Lung (tissue), 12 donors: ENCODE results near the gene PNPLA8. TPM values are rescaled to one million over a fixed set of nuclear protein-coding genes. Genes with fewer than 3 reads are reported as not detected.

Source experiments
- ATAC-seq: fragments of 200-7000 bp; cut with Tn5 transposase; one replicate; pipeline ENCODE4 v1.9.1; 2020; ENCODE audit warnings: moderate number of reproducible peaks; ENCODE audit not compliant: insufficient read depth, low FRiP score
- DNase-seq, 3 donors: peaks; one replicate each; pipeline ENCODE4 v3.0.0-alpha.2; 2013 to 2017
- H3K27ac ChIP-seq, 2 donors: one replicate each; pipeline ENCODE4 v1.5.1; 2013; ENCODE audit warnings: mild to moderate bottlenecking in 2 of 2, moderate library complexity in 2 of 2, control low read depth in 1 of 2, inconsistent platforms in 1 of 2, low read depth in 1 of 2, low read length in 1 of 2
- H3K27me3 ChIP-seq, 3 donors: one replicate each; pipeline ENCODE4 v1.5.1; 2013; ENCODE audit warnings: low read length in 2 of 3; ENCODE audit not compliant: control insufficient read depth in 3 of 3, insufficient read depth in 3 of 3
- H3K36me3 ChIP-seq, 4 donors: one replicate each; pipeline ENCODE4 v1.5.1; 2013; ENCODE audit warnings: low read length in 4 of 4, mild to moderate bottlenecking in 1 of 4, moderate library complexity in 1 of 4; ENCODE audit not compliant: control insufficient read depth in 4 of 4, insufficient read depth in 4 of 4
- H3K4me1 ChIP-seq, 5 donors: one replicate each; pipeline ENCODE4 v1.5.1; 2013; ENCODE audit warnings: low read length in 5 of 5, mild to moderate bottlenecking in 2 of 5, moderate library complexity in 1 of 5; ENCODE audit not compliant: control insufficient read depth in 5 of 5, insufficient read depth in 5 of 5
- H3K4me3 ChIP-seq: one replicate; pipeline ENCODE4 v1.5.1; 2013; ENCODE audit warnings: mild to moderate bottlenecking, control low read depth, moderate library complexity
- H3K9ac ChIP-seq, 2 donors: one replicate each; pipeline ENCODE4 v1.5.1; 2013; ENCODE audit warnings: low read length in 2 of 2, control low read depth in 1 of 2; ENCODE audit not compliant: insufficient read depth in 1 of 2
- H3K9me3 ChIP-seq, 4 donors: one replicate each; pipeline ENCODE4 v1.5.1; 2013; ENCODE audit warnings: low read length in 3 of 4, mild to moderate bottlenecking in 1 of 4, moderate library complexity in 1 of 4; ENCODE audit not compliant: control insufficient read depth in 4 of 4, insufficient read depth in 3 of 4
- WGBS, 2 donors: extraction: QIAGEN DNeasy Blood & Tissue Kit; methylation state at CpG; one replicate each; pipeline ENCODE4 v1.1.7; 2013; 5-methylcytosine and 5-hydroxymethylcytosine counted together
- polyA plus RNA-seq, 2 donors: library from polyadenylated mRNA; stranded (reverse); fragments of 200-250 nt; gene quantifications; one replicate each; pipeline ENCODE4 v1.2.1, GENCODE V29; 2013
- total RNA-seq, 2 donors: library from RNA; depleted of rRNA in 1 of 2; stranded (reverse); fragments of >200 nt in 1 of 2; gene quantifications; one replicate each; pipeline ENCODE4 v1.2.1, GENCODE V29; 2014 to 2021
- TF ChIP-seq, protein P1 (sequence below): IDR thresholded peaks from 2 replicates; pipeline ENCODE4 v1.5.1; 2012; ENCODE audit warnings: mild to moderate bottlenecking; ENCODE audit errors: control extremely low read depth, extremely low read depth
- donor health status: control.
- donor health status: control.
- donor health status: Bipolar disorder and iron deficiency.
- donor health status: healthy.
- donor health status: DM: yes; HTN: yes; CAD: no.

Gene PNPLA8
- total and polyA plus RNA-seq, 4 donors, result 14.2 to 49.7 (median 25.4) TPM

DNA sequence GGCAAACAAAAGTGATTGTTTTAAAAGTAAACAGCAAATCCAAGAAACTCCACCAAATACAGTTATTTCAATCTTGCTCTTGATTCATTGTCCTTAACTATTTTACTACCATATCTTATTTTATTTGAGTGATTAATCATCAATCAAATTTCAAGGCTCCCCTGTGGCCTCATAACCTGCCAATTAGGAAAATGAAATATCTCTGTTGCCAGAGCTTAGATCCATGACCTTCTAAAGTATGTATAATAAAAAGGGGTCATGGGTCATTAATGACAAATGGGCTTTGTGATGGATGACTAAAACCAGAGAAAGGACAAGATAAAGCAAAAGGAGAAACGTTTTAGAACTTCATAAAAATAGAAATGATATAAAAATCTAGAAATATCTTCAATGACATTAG, 98.2 kb downstream of the PNPLA8 start:
- H3K9me3 ChIP-seq, result no peaks in the 10 kb centered on the region
- ATAC-seq, result no peak
- WGBS, 2 donors, result 38 to 59% methylated on average over 1 of the region's 1 CpG

DNA sequence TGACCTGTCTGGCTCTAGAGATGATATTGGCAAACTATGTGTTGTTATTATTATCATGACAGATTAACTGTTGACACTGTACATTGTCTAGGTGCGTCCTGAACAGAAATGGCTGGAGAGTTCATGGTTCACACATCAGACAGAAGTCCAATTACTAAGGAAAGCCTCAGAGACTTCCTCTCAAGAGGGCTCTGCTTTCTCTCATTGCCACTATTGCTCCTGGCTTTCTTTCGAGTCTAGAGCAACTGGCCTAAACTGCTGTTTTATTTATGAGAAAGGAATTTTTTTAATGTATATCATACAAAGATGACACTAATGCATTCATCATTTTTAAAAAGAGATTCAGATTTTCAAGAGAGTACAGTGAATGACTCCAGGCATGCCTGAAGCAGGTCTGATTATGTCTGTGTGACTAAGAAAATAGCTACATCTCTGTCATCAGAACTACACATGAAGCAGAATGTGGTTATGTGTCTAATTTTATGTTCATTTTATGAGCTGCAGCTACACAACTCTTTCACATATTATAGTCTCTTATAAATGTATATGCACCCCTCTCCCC, 100.1 kb downstream of the PNPLA8 start:
- H3K27me3 ChIP-seq, result peaks cover 0 to 3% (median 0%) of the 10 kb centered on the region in 3 donors
- DNase-seq, result no peak
- H3K4me3 ChIP-seq, result no peak overlapping the region
- no peaks in the 10 kb centered on the region for H3K36me3 ChIP-seq
- H3K27ac ChIP-seq, result no peak overlapping the region
- H3K9me3 ChIP-seq, result no peaks in the 10 kb centered on the region
- TF ChIP-seq, protein P1, sequence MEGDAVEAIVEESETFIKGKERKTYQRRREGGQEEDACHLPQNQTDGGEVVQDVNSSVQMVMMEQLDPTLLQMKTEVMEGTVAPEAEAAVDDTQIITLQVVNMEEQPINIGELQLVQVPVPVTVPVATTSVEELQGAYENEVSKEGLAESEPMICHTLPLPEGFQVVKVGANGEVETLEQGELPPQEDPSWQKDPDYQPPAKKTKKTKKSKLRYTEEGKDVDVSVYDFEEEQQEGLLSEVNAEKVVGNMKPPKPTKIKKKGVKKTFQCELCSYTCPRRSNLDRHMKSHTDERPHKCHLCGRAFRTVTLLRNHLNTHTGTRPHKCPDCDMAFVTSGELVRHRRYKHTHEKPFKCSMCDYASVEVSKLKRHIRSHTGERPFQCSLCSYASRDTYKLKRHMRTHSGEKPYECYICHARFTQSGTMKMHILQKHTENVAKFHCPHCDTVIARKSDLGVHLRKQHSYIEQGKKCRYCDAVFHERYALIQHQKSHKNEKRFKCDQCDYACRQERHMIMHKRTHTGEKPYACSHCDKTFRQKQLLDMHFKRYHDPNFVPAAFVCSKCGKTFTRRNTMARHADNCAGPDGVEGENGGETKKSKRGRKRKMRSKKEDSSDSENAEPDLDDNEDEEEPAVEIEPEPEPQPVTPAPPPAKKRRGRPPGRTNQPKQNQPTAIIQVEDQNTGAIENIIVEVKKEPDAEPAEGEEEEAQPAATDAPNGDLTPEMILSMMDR, result no peak
- H3K4me1 ChIP-seq, result peaks cover 0 to under 1% (median 0%) of the 10 kb centered on the region in 5 donors
- ATAC-seq, result no peak
- H3K9ac ChIP-seq, result no peak overlapping the region
- 58 to 69% methylated on average over 2 of the region's 2 CpGs for WGBS, 2 donors

More for the DNA sequence above, 98.2 kb downstream of the PNPLA8 start:
- Histone ChIP-seq H3K4me3 (no peak overlapping the region), H3K27me3 (peaks cover 0 to 3% (median 0%) of the 10 kb centered on the region in 3 donors), H3K4me1 (no peaks in the 10 kb centered on the region), H3K36me3 (no peaks in the 10 kb centered on the region), H3K9ac (no peak overlapping the region), H3K27ac (no peak overlapping the region)
- TF ChIP-seq, protein P1, result no peak
- no peak for DNase-seq

DNA sequence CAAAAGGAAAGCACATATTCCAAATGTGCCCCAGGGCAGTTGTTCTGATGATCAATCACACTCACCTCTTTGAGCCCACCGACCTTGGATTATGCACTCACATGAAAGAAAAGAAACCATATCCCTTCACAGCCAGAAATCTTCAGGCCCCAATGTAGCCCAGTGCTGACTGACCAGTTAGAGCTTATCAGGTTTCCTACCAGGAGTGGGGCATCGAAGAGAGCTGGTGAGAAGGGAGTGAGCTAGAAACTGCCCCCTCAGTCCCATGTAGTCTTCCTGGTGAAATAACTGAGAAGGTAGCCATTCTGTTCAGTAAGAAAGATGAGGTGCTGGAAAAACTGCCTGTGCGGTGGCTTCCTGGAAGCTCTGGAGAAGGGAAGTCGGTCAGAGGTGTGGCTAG, 101.9 kb downstream of the PNPLA8 start:
- no peaks in the 10 kb centered on the region for H3K9me3 ChIP-seq
- peaks cover 0 to 7% (median 0%) of the 10 kb centered on the region in 5 donors for H3K4me1 ChIP-seq
- H3K36me3 ChIP-seq, result no peaks in the 10 kb centered on the region
- WGBS, 2 donors, result 67 to 81% methylated on average over 4 of the region's 4 CpGs
- no peak overlapping the region for H3K27ac ChIP-seq
- H3K9ac ChIP-seq, result no peak overlapping the region
- no peak for ATAC-seq
- no peak for DNase-seq
- H3K4me3 ChIP-seq, result no peak overlapping the region
- H3K27me3 ChIP-seq, result peaks cover 0 to 3% (median 0%) of the 10 kb centered on the region in 3 donors
- TF ChIP-seq, protein P1, result no peak
